Measurements from ENCODE around the gene LARGE1.
A peak's percentile ranks its signal among the peaks of the same experiment; 100 is the strongest.

The LARGE1 gene

DNA sequence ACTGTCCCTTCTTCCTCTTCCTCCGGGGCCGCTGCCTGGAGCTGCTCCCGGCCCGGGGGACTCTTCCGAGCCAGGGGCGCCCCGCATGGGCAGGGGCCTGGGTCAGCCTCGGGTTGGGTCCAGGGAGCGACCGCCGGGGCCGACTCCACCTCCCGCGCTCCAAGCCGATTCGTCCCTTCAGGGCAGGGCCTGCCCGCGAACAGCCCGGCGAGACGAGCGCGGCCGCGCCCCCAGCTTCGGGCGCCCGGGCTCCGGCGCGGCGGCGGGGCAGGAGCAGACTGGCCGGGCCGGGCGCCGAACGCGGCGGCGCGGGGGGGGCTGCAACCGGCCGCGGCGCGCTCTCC lies at the start of gene LARGE1:
LARGE1 (minus strand) TSS at position 280 of the 344 bp plus-strand sequence.
- DNase-seq: no peak

- DNase-seq: no peak
Observed at GRCh38 chr22:33969045-33969444, 48.8 kb upstream of the LARGE1 start.

DNA sequence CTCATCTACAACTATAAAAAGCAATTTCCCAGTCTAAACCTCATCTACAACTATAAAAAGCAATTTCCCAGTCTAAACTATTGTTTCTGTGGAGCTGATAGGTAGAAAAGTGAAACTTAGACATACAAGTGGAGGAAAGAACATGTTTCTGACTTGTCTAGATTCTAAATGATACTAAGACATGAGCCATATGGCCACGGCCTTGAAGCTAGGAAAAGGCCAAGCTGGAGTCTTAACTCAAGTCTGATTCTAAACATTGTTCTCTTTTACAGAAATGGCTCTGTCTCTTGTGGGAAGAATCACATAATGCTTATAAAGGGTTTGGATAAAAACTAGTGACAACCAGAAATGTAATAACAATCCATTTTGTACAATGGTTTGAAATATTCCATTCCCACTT lies 43.8 kb upstream of the LARGE1 start:
- DNase-seq: no peak

- DNase-seq: no peak
Observed at GRCh38 chr22:33962409-33962808, 42.1 kb upstream of the LARGE1 start.

DNA sequence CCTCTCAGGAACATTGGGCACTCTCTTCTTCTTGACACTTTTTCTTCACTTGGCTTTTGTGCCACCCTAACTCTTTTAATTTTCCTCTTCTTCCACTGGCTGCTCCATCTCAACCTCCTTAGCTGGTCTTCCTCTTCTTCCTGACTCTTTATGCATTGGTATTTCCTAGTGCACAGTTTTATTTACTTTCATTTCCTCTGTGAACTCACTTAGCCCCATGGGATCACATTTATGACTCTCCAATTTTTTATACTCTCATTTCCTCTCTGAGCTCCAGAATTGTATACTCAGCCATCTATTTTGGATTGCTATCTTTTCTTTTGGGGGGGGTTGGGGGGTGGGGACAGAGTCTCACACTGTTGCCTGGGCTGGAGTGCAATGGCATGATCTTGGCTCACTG lies 38.5 kb upstream of the LARGE1 start:
- DNase-seq: no peak

DNA sequence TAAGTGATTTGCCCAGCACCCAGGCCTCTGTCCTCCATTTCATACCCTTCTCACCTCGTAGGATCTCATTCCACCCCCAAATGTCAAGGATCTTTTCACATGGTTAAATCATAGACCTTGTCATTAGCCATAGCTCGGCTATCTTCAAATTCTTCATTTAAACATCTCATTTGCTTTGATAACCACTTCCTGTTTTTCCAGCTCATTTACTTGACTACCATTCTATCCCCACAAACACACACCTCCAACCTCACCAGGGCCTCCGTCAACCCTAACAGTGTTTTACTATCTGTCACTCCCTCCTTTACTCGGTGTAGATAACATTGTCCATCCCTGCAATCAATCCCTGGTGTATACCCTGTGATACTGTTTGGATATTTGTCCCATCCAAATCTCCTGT lies 36.8 kb upstream of the LARGE1 start:
- DNase-seq: no peak

DNA sequence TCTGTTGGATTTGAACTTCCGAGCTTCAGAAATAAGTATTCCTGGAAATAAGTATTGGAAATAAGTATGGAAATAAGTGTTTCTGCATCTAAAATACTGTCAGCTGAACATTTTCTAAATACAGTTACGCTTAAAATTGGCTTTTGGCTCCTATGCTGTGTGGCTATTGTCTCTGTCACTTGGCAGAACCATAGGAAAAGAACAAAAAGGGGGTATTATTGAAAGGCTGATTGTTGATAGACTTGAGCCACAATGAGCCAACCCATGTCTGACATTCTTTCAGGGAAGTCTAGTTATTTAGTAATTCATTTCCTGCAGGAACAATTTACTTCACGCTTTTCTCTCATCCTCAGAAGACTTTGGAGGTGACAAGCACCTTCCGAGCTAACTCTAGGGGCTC lies 32.5 kb upstream of the LARGE1 start:
- DNase-seq: no peak

GRCh38 chr22:33940741-33941140 lies 20.5 kb upstream of the LARGE1 start:
- no peak for DNase-seq

- no peak for DNase-seq
Observed at GRCh38 chr22:33932997-33933396, 12.7 kb upstream of the LARGE1 start.

DNA sequence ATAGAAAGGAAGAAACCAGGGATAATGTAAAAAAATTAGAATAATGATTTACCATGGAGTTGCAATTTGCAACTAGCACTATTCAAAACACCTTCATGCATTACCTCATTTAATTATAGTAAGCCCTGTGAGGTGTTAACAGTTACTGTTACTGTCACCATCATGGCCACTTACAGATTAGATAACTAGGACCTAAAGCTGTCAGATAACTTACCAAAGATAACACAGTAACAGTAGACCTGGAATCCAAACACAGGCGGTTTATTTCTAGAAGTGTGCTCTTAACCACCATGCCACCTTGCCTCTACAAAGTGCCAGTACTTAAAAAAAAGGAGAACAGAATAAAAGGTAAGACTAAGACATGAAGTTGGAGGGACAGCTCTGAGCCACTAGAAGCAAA lies 11.1 kb upstream of the LARGE1 start:
- no peak for DNase-seq

DNA sequence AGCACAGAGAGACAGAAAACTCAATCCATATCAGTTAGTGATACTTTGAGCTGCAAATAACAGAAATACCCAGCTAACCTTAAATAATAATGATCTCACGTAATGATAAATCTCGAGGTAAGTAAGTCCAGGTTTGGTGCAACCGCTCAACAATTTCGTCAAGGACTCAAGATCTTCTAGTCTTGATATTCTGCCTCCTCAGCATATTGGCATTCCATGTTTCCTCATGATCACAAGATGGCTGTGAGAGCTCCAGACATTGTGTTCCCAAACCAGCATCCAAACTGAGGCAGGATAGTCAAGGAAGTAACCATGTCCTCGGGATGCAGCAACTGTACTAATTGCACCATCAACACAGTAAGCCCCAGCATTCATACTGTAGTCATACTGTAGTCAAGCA lies 7.5 kb upstream of the LARGE1 start:
- no peak for DNase-seq

GRCh38 chr22:33925194-33925593 lies 4.9 kb upstream of the LARGE1 start:
- DNase-seq: no peak

DNA sequence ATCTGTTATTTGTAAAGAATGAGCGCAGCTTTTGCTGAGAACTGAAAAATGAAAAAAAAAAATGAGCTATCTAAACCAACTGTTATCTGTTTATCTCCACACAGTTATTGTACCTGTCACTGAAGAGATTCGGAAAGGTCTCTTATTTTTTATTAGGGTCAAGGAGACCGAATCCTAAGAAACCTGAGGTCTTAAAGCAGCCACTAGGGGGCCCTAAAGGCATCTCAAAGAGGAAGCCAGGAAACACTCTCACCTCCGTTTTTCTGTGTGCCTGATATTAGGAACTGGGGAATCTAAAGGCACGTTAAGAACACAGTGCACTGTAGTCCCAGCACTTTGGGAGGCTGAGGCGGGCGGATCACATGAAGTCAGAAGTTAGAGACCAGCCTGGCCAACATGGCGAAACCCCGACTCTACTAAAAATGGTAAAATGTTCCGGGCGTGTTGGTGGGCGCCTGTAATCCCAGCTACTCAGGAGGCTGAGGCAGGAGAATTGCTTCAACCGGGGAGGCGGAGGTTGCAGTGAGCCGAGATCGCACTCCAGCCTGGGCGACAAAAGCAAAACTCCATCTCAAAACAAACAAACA lies 3.5 kb upstream of the LARGE1 start:
- DNase-seq: peak; percentile 21

DNA sequence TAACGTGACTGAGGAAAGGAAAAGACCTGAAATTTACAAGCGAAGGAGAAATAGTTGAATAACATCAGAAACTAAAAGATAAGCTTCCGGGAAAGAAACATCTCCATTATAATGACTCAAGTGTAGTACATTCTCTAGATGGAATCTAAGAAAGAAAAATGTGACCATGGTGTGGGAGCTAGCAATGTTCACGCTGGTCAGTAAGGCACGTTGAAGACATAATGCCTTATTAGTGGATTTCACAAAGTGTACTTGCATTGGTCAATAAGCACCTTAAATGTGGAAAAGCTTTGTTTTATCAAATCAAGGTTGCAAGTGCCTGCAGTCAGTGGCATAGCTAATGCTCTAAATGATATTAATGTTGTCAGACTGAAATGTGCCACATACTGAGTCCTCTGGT lies 2.8 kb upstream of the LARGE1 start:
- DNase-seq: no peak

DNA sequence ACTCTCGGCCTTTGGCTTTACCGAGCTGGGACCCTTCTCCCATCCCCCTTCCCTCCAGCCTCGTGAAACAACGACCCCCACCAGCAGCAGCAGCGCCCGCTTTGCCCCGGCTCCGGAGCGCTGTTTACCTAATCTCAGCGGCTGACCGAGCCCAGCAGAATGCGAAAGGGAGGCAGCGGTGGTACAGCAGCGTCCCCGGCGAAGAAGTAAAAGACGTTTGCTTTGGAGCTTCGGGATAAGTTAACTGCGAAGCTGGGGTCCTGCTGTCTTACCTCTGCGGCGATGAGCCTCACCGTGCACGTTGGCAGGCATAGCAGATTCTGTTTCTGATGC lies 2.0 kb upstream of the LARGE1 start:
- DNase-seq: no peak

DNA sequence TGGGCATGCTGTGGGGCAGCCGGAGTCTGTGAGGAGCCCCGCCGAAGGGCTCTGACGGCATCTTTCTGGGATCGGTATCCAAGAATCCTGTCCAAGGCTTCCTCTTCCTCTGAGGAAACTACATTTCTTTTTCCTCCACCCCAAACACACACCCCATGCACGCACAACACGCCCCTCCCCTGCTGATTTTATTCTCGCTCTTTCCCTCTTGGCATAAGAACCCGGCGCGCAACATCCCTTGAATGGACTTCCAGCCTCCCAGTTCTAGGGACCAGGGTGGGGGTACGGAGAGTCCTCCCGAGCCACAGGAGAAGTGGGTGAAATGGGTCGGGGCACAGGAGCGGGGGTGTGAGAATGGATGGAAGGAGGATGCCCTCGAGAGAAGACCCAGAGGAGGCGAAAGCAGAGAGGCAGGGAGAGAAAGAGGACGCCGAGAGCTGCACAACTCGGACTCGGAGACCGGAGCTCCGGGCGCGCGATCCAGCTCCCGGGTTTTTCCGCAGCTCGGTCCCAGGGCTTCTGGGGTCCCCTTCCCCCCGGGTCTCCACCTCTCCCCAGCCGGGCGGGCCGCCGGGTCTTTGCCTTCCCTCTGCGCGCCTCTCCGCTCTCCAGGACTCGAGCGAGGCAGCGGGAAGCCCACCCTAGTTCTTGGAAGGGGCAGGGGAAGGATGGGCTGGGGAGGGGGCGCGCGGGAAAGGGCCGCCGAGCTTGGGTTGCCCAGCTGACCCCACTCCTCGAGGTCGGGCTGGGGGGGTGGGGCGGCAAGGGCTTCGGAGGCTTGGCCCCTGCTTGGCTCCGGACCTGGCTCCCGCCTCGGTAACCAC lies 1.5 kb upstream of the LARGE1 start:
- peak; percentile 32 for DNase-seq

- DNase-seq: peak; percentile 76
Observed at GRCh38 chr22:33920927-33921524, 750 bp upstream of the LARGE1 start.

DNA sequence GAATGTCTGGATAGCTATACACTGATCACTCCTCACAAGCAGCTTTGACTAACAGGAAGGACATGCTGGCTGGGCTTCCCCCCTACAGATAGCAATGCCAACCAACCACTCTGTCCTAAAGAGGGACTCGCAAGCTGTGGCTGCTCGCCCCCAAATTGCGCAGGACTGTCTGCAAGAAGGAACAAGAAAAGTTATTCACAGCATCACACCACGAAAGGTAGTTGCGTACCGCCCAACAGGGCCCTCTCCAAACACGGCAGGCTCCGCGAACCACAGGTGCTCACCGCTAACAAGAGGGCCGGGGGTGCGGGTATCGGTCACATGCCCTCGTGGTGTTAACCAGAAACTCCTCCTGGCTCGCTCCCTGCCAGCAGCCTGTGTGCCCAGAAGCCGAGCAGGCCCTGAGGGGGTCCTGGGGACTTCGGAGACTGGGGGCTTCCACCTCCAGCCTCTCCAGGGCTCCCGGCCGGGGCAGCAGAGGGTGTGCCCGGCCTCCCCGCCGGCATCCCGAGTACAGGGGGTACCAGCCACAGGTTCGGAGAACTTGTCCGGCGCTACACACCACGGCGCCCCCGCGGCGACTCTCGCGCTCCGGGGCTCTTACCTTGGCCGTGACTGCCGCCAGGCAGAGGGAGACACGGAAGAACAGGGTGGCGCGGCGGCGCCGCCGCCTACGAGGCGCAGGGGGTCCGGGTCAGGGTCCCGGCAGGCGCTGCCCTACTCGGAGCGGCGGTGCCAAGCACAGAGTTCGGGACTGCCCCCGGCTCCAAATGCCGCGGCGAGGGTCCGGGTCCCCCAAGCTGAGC lies 682 bp downstream of the LARGE1 start:
- DNase-seq: no peak

- no peak for DNase-seq
Observed at GRCh38 chr22:33918676-33919365, 1.5 kb downstream of the LARGE1 start.

DNA sequence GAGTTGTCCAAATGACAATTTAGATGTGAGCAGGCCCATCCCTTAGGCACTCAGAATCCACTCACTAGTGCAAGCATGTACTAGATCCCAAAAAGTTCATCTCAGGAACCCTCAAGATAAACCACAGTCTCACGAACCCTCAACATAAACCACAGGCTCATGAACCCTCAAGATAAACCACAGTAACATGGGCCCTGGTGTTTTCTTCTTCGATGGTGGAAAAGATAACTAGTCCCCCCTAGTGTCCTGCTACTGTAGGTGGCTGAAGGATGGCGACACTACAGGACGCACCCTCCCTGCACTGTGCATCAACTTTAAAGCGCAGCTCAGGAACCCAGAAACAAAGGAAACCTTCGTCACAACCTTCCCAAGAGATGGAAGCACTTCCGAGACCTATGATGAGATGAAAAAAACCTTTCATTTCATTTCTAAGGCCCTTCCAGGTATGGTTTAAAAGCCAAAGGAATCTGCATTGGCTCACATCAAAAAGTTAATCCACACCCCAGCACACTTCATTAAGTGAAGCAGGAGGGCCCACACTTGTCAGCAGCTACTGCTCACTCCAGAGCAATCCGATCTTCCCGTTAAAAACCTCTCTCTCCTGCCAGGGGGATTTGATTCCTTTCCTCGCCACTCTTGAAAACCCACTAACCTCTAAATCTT lies 2.4 kb downstream of the LARGE1 start:
- no peak for DNase-seq

DNA sequence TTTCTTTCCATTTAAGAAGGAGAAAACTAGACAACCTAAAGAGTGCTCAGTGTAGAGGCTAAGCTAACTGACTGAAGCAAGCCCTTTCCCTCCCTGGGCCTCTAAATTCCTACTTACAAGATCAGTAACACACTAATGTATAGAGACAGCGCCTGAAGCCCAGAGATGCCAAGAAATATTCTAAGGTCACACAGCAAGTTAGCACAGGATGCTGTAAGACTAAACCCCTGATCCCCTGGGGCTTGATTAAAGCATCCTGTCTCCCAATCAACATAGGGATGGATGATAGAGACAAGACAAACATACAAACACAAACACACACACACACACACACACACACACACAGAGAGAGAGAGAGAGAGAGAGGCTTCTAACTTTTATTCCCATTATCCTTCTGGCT lies 5.6 kb downstream of the LARGE1 start:
- no peak for DNase-seq

GRCh38 chr22:33914131-33914530 lies 6.1 kb downstream of the LARGE1 start:
- DNase-seq: no peak

GRCh38 chr22:33913188-33913587 lies 7.1 kb downstream of the LARGE1 start:
- DNase-seq: no peak
